ENCODE results near the gene ELANE.

DNA sequence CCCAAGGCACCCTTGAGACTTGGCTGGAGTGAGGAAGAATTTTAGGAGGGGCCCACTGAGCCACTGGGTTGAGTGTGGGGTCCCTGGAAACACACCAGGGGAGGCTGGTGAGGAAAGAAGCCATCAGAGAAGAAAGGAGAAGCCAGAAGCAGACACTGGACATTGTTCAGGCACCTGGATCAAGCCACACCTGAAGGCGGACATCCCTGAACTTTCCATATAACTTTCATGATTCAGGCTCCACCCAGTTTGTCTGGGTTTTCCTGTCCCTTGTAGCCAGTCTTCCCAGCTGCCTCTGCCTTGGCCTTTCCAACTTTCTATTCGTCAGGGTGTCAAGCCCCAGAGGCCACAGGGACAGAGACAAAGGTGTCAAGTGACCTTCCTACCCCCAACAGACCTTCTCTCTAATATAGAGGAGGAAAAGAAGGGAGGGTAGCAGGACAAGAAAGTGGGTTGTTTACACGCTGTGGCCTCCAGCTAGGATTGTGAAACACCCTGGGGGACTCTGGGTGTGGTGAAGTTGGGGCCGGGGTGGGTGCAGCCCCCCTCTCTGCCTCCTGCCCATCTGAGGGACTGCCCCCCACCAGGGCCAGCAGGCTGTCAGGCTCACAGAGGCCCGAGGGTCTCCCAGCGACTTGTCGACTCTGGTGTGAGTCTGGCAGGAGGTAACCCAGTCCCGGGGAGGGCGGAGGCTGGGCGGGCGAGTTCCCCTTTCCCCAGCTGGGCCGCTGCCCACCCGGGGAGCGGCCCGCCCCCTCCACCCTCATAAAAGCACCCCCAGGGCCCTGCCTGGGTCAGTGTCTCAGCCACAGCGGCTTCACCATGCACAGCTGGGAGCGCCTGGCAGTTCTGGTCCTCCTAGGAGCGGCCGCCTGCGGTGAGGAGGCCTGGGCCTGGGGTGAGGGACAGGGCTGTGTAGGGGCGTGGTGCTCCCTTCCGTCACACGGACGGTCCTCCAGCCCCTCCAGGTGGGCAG is 7.1 kb downstream of the ELANE start, which contains the start of gene CFD:
- TF ChIP-seq POU2F2 (IDR thresholded peaks at IDR 0.05; ENCODE audit: low read depth, low read length) (no peak), POLR2A (IDR thresholded peaks at IDR 0.05; ENCODE audit: low read depth, low read length) (no peak), POLR2AphosphoS5 (IDR thresholded peaks at IDR 0.05; ENCODE audit: low read depth, low read length) (no peak), SPI1 (IDR thresholded peaks at IDR 0.05; ENCODE audit: low read depth, low read length) (no peak), TAF1 (IDR thresholded peaks at IDR 0.05; ENCODE audit: low read depth, low read length) (no peak)

Data from GM12891 (cell line).